SK-N-MC (cell line): ENCODE results near the gene C1orf105.

Experiments used
- DNase-seq: peaks from one replicate; pipeline ENCODE4 v3.0.0-alpha.2; 2011; ENCODE audit warnings: low read depth, low spot score
- H3K27ac ChIP-seq: fragments of 200-600 bp; sonication (generic); 2 replicates; pipeline ENCODE4 v1.5.1; 2016; ENCODE audit warnings: mixed run types
- H3K36me3 ChIP-seq: fragments of 200-600 bp; sonication (generic); 2 replicates; pipeline ENCODE4 v1.6.1; 2017; ENCODE audit warnings: antibody characterized with exemption, low read length, mixed read lengths; ENCODE audit not compliant: insufficient read depth
- H3K4me3 ChIP-seq: fragments of 200-600 bp; sonication (generic); 2 replicates; pipeline ENCODE4 v1.5.1; 2016
- H3K9ac ChIP-seq: fragments of 200-600 bp; sonication (generic); 2 replicates; pipeline ENCODE4 v1.8.0; 2017; ENCODE audit warnings: mixed run types, mixed read lengths; ENCODE audit not compliant: insufficient read length
- H3K9me3 ChIP-seq: fragments of 200-600 bp; sonication (generic); 2 replicates; pipeline ENCODE4 v1.6.1; 2017; ENCODE audit warnings: low read depth, mild to moderate bottlenecking, antibody characterized with exemption, low read length, moderate library complexity, mixed read lengths
- EZH2 ChIP-seq: fragments of 200-600 bp; sonication (generic); IDR thresholded peaks from one replicate; pipeline ENCODE4 v1.6.1; 2017; ENCODE audit warnings: antibody characterized with exemption
- FOXP2 ChIP-seq: optimal IDR thresholded peaks from 2 replicates; pipeline ENCODE3; 2011; ENCODE audit warnings: mild to moderate bottlenecking, moderate library complexity; ENCODE audit not compliant: insufficient read depth; ENCODE audit errors: extremely low read length, control extremely low read depth
- POLR2AphosphoS5 ChIP-seq: IDR thresholded peaks from 2 replicates; pipeline ENCODE4 v1.6.1; 2012; ENCODE audit warnings: mild to moderate bottlenecking, low read depth, low read length, borderline replicate concordance

The C1orf105 gene

DNA sequence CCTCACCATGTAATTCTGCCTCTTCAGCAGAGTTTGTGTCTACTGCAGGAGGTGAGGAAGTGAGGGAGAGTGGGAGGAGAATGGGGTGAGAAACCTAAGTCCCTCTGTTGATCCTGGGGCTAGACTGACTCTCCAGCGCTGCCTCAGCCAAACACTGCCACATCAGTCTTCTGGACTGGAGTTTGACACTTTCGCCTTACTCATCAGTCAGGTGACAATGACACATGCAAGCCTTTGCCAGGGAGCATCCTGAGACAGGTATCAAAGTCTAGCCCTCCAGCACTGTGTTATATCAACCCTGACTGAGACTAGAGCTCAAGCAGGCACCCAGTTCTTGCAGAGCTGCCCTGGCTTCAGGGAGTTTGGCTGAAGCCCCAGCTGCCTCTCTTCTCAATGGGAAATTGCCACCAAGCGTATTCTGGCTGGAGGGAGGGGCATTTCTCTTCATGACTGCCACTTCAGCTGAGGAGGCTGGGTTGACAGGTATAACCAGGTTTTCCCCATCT lies 79.2 kb downstream of the C1orf105 start:
- Histone ChIP-seq H3K27ac (no peak overlapping the region), H3K36me3 (no peaks in the 10 kb centered on the region), H3K9ac (no peak overlapping the region), H3K9me3 (no peaks in the 10 kb centered on the region), H3K4me3 (no peak overlapping the region)
- TF ChIP-seq EZH2 (no peak), FOXP2 (no peak), POLR2AphosphoS5 (no peak)
- no peak for DNase-seq

DNA sequence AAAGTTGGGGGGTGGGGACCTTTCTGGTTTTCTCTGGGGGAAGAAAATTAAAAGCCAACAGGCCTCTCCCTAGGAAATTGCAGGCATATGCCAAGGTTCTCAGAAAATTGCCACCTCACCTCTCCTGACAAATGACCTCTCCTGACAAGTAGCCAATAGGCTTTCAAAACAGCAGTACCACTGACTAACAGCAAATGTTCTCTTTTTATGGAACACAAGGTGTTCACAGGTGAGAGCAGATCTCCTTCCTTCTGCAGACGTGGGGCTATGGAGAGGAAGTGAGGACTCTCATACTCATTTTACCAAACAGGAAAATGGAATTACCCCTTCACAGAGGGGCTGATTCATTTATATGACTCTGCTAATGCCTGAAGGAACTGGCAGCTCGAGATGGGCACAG lies 79.7 kb downstream of the C1orf105 start:
- Histone ChIP-seq H3K9ac (no peak overlapping the region), H3K9me3 (no peaks in the 10 kb centered on the region), H3K4me3 (no peak overlapping the region), H3K27ac (no peak overlapping the region), H3K36me3 (no peaks in the 10 kb centered on the region)
- DNase-seq, result no peak
- TF ChIP-seq EZH2 (no peak), FOXP2 (no peak), POLR2AphosphoS5 (no peak)

DNA sequence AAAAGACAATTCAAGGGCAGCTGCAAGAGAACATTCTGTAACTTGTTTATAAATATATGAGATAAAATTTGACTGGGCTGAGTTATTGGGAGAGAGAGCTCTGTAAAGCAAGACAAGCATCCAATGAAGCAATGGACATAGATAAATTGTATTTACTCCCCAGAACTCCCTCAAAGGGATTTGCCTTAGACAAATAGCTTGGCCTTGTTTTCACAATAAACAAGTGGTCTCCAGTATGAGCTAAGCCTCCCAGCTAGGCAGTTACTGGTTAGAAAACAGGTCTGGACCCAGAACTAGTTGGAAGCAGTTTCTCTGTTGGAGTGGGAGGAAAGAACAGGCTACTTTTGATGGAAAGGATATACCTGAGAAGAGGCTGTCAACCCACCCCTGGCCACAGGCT lies 87.3 kb downstream of the C1orf105 start:
- H3K36me3 ChIP-seq, result no peaks in the 10 kb centered on the region
- H3K9ac ChIP-seq, result no peak overlapping the region
- no peak overlapping the region for H3K27ac ChIP-seq
- no peak for DNase-seq
- H3K4me3 ChIP-seq, result no peak overlapping the region
- no peaks in the 10 kb centered on the region for H3K9me3 ChIP-seq
- no peak for TF ChIP-seq EZH2
- no peak for TF ChIP-seq POLR2AphosphoS5
- TF ChIP-seq FOXP2, result no peak

DNA sequence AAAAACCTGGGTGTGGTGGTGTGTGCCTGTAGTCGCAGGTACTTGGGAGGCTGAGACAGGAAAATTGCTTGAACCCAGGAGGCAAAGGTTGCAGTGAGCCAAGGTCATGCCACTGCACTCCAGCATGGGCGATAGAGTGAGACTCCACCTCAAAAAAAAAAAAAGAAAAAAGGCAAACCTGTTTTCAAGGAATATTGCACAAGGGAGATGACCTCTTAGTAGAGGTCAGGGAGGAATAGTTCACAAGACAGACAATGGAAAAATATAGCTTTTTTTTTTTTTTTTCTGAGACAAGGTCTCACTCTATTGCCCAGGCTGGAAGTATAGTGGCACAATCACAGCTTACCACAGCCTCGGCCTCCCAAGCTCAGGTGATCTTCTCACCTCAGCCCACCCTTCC lies 90.0 kb downstream of the C1orf105 start:
- H3K36me3 ChIP-seq, result no peaks in the 10 kb centered on the region
- H3K4me3 ChIP-seq, result no peak overlapping the region
- no peak for DNase-seq
- H3K9ac ChIP-seq, result no peak overlapping the region
- H3K27ac ChIP-seq, result no peak overlapping the region
- no peaks in the 10 kb centered on the region for H3K9me3 ChIP-seq
- TF ChIP-seq FOXP2 (no peak), EZH2 (no peak), POLR2AphosphoS5 (no peak)

DNA sequence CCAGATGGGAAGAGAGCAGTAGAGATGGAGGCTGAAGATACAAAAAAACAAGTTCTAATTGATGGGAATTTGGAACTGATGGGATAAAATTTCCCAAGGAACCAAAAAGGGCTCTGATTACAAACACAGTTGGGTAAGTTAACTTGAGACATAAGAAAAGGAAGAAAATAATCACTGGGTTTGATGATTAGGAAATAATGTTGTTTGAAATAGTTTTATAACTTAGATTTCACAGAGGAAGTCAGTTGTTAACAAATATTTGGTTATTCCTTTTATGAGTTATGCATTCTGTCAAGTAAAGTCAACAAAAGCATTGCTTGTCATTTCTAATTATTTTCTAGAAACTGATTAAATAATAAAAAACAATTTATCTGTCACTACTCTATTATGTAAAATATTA lies 92.1 kb downstream of the C1orf105 start:
- no peak for TF ChIP-seq FOXP2
- no peak for DNase-seq
- H3K27ac ChIP-seq, result no peak overlapping the region
- H3K9ac ChIP-seq, result no peak overlapping the region
- no peaks in the 10 kb centered on the region for H3K36me3 ChIP-seq
- H3K4me3 ChIP-seq, result no peak overlapping the region
- no peaks in the 10 kb centered on the region for H3K9me3 ChIP-seq

DNA sequence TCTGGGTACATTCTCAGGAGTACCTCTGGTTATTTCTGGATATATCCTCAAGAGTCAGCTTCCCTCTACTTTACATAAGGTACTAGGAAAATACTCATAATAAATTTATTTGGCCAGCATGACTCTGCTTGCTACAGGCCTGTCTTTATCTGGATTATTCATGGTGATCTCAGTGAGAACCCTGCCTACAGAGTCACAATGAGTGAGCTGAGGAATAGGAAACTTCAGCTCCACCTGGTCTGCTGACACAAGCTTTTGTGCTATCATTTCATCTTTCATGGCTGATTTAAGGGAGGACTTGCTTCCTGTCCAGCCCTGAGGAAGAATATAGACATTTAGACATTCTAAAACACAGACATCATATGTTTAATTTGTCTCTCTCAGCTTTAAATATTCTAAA lies 93.0 kb downstream of the C1orf105 start:
- no peaks in the 10 kb centered on the region for H3K36me3 ChIP-seq
- DNase-seq, result no peak
- H3K9me3 ChIP-seq, result no peaks in the 10 kb centered on the region
- H3K27ac ChIP-seq, result peak overlapping the region; percentile 44; the same call in 1 of the 2 replicates
- TF ChIP-seq POLR2AphosphoS5 (no peak), FOXP2 (no peak), EZH2 (no peak)
- H3K9ac ChIP-seq, result peak overlapping the region; percentile 16
- H3K4me3 ChIP-seq, result 0 out of 2 replicates have a peak overlapping the region, but pooled peaks have one; percentile 5

DNA sequence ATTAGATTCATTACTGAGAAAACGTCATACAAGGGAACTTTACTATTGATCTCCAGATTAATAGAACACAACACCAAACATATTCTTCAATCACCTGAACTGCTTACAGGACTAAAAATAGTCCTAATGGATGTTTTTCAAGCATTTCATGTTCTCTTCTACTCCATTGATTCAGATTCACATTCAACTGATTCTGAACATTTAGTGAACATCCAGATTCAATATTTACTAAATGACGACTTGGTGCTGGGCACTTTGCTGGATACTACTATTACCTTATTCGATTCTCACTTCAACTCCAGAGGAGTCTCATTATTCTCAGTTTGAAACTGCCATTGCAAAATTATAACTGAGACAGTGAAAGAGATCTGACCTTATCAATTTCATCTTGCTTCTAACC lies 93.6 kb downstream of the C1orf105 start:
- Histone ChIP-seq H3K9ac (no peak overlapping the region), H3K27ac (peak overlapping the region; percentile 44; the same call in 1 of the 2 replicates)
- TF ChIP-seq EZH2 (no peak), FOXP2 (no peak), POLR2AphosphoS5 (no peak)

DNA sequence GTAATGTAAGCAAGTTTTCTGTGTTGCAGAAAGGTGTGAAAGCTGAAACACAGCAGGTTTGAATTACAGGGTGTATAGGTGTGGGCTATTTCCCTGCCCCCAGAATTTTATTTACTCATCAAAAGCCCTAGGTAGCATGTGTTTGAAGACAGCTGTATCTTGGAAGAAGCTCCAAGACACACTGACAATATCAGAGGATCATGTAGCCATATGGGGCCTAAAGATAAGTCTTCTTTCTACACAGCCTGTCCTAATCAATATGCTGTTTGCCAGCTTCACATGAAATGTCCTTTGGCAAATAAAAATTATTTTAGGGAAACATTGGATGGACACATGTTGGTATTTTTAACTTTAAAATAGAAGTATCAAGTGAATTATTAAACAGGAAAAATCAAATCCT lies 95.0 kb downstream of the C1orf105 start:
- Histone ChIP-seq H3K27ac (no peak overlapping the region), H3K9ac (no peak overlapping the region), H3K9me3 (no peaks in the 10 kb centered on the region), H3K4me3 (no peak overlapping the region), H3K36me3 (no peaks in the 10 kb centered on the region)
- DNase-seq, result no peak
- TF ChIP-seq FOXP2 (no peak), POLR2AphosphoS5 (no peak), EZH2 (no peak)

More for the DNA sequence above, 93.6 kb downstream of the C1orf105 start:
- Histone ChIP-seq H3K9me3 (no peaks in the 10 kb centered on the region), H3K36me3 (no peaks in the 10 kb centered on the region), H3K4me3 (no peak overlapping the region)
- DNase-seq, result no peak

DNA sequence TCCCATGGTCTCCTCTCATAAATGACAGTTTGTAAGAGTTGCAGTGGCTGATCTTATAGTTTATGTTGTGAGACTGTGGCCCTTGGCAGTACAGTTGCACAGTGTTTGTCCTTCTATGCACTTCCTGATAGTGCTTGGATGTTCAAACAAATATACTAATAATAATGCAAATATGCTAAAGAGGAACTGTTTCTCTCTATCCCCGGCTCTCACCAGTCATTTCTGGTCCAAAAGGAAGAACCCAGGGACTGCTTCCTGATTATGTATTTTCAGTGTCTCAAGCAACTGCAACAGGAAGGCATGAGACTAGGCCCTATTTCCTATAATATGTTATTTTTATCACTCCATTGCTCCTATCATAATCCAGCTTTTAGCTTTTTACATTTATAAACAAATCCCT lies 95.4 kb downstream of the C1orf105 start:
- Histone ChIP-seq H3K4me3 (no peak overlapping the region), H3K36me3 (no peaks in the 10 kb centered on the region), H3K27ac (no peak overlapping the region), H3K9me3 (no peaks in the 10 kb centered on the region), H3K9ac (no peak overlapping the region)
- TF ChIP-seq POLR2AphosphoS5 (no peak), FOXP2 (no peak), EZH2 (no peak)
- no peak for DNase-seq
